A549 (cell line): ENCODE measurements around the gene PACS1. TPM values are rescaled to one million over a fixed set of nuclear protein-coding genes. Genes with fewer than 3 reads are reported as not detected.

Experiments
- ATAC-seq, 2 experiments: fragments of 200-7000 bp in 1 of 2; fragments of >200 bp in 1 of 2; cut with Nextera tagmentation in 1 of 2; cut with Tn5 transposase in 1 of 2; 3 replicates each; pipeline versions ENCODE4 v1.8.0 to v1.9.1; 2018 to 2020; ENCODE audit warnings: mild to moderate bottlenecking in 1 of 2, moderate library complexity in 1 of 2
- CTCF ChIA-PET: fragments of 300-600 bp; sonication (Branson Sonifier 250); formaldehyde crosslinking; extraction: SDS; loops from one replicate; lab custom pipeline; 2021; ENCODE audit warnings: antibody characterized with exemption, inconsistent platforms; lab: Yijun Ruan, JAX
- POLR2A ChIA-PET: fragments of 350-600 bp; formaldehyde crosslinking; extraction: SDS; loops from one replicate; lab custom pipeline; 2021; ENCODE audit warnings: antibody characterized with exemption, inconsistent platforms; lab: Yijun Ruan, JAX
- DNase-seq, 2 experiments: peaks; one replicate each; pipeline versions ENCODE4 v3.0.0 to v3.0.0-alpha.2; 2011 to 2016; ENCODE audit warnings: low read depth in 1 of 2, low spot score in 1 of 2
- FAIRE-seq: peaks from 2 replicates; lab custom pipeline; 2011; peaks lifted over from hg19 to GRCh38; lab: Jason Lieb, UNC
- H3K27ac ChIP-seq, 2 experiments: fragments of >200 bp; sonication (Bioruptor Twin); formaldehyde crosslinking; 3 replicates each; pipeline ENCODE4 v1.5.1; 2016 to 2017
- H3K4me1 ChIP-seq: fragments of >200 bp; sonication (Bioruptor Twin); formaldehyde crosslinking; 3 replicates; pipeline ENCODE4 v1.6.1; 2016
- H3K4me2 ChIP-seq: fragments of >200 bp; sonication (Bioruptor Twin); formaldehyde crosslinking; 3 replicates; pipeline ENCODE4 v1.6.1; 2016
- H3K4me3 ChIP-seq: fragments of >200 bp; sonication (Bioruptor Twin); formaldehyde crosslinking; 3 replicates; pipeline ENCODE4 v1.5.1; 2016
- H3K9me3 ChIP-seq: fragments of >200 bp; sonication (Bioruptor Twin); formaldehyde crosslinking; 3 replicates; pipeline ENCODE4 v1.6.1; 2016
- CBX8 ChIP-seq: fragments of 200-600 bp; sonication (generic); IDR thresholded peaks from 2 replicates; pipeline ENCODE4 v1.6.1; 2016
- CEBPB ChIP-seq, 2 experiments: fragments of >200 bp in 1 of 2; sonication (Bioruptor Twin) in 1 of 2; formaldehyde crosslinking in 1 of 2; IDR thresholded peaks; 2 replicates each; pipeline ENCODE4 v1.6.1; 2012 to 2016
- CHD2 ChIP-seq: fragments of 150-350 bp; IDR thresholded peaks from 2 replicates; pipeline ENCODE4 v1.6.1; 2014; ENCODE audit warnings: low read length; ENCODE audit not compliant: partially characterized antibody
- CHD4 ChIP-seq: fragments of 200-600 bp; sonication (generic); IDR thresholded peaks from 2 replicates; pipeline ENCODE4 v1.6.1; 2016; ENCODE audit warnings: antibody characterized with exemption, mild to moderate bottlenecking, borderline replicate concordance
- EHMT2 ChIP-seq: fragments of 200-600 bp; sonication (generic); IDR thresholded peaks from 2 replicates; pipeline ENCODE4 v1.6.1; 2016; ENCODE audit warnings: antibody characterized with exemption, low read depth, mild to moderate bottlenecking, moderate library complexity
- HDAC2 ChIP-seq: fragments of 200-600 bp; sonication (generic); IDR thresholded peaks from 2 replicates; pipeline ENCODE4 v1.6.1; 2016
- HEYL ChIP-seq: fragments of 250-450 bp; sonication (Bioruptor Pico); IDR thresholded peaks from 2 replicates; pipeline ENCODE4 v1.8.0; 2021; ENCODE audit warnings: mild to moderate bottlenecking, moderate library complexity
- HOXB5 ChIP-seq: fragments of 250-450 bp; sonication (Bioruptor Pico); IDR thresholded peaks from 2 replicates; pipeline ENCODE4 v1.5.0; 2020; ENCODE audit warnings: mild to moderate bottlenecking, moderate library complexity
- KDM1A ChIP-seq: fragments of 200-600 bp; sonication (generic); IDR thresholded peaks from 2 replicates; pipeline ENCODE4 v1.6.1; 2016; ENCODE audit warnings: low read depth, mild to moderate bottlenecking
- KDM5A ChIP-seq: fragments of 200-600 bp; sonication (generic); IDR thresholded peaks from 2 replicates; pipeline ENCODE4 v1.6.1; 2016; ENCODE audit warnings: antibody characterized with exemption, mild to moderate bottlenecking
- MAFK ChIP-seq: fragments of 450-650 bp; IDR thresholded peaks from 2 replicates; pipeline ENCODE4 v1.6.1; 2014; ENCODE audit not compliant: partially characterized antibody
- NFE2L2 ChIP-seq: fragments of 150-350 bp; conservative IDR thresholded peaks from 2 replicates; pipeline ENCODE4 v1.6.1; 2014; ENCODE audit warnings: low read length
- NPAS2 ChIP-seq: fragments of 250-450 bp; sonication (Bioruptor Pico); IDR thresholded peaks from 2 replicates; pipeline ENCODE4 v1.8.0; 2022; ENCODE audit warnings: mild to moderate bottlenecking, moderate library complexity, borderline replicate concordance
- PHF8 ChIP-seq: fragments of 200-600 bp; sonication (generic); IDR thresholded peaks from 2 replicates; pipeline ENCODE4 v1.6.1; 2016; ENCODE audit warnings: low read depth, mild to moderate bottlenecking, antibody characterized with exemption, moderate library complexity, borderline replicate concordance
- RARB ChIP-seq: fragments of 250-450 bp; sonication (Bioruptor Pico); IDR thresholded peaks from 2 replicates; pipeline ENCODE4 v1.8.0; 2021; ENCODE audit warnings: mild to moderate bottlenecking, moderate library complexity
- RFX5 ChIP-seq: fragments of 450-650 bp; IDR thresholded peaks from 2 replicates; pipeline ENCODE4 v1.7.1; 2014; ENCODE audit warnings: antibody characterized with exemption, mild to moderate bottlenecking, moderate library complexity
- RNF2 ChIP-seq: fragments of 200-600 bp; sonication (generic); IDR thresholded peaks from 2 replicates; pipeline ENCODE4 v1.6.1; 2016; ENCODE audit warnings: low read depth, mild to moderate bottlenecking, antibody characterized with exemption, moderate library complexity, borderline replicate concordance
- SMC3 ChIP-seq: fragments of >200 bp; sonication (Bioruptor Twin); formaldehyde crosslinking; IDR thresholded peaks from 3 replicates; pipeline ENCODE4 v1.6.1; 2018; ENCODE audit warnings: inconsistent platforms
- TFCP2L1 ChIP-seq: fragments of 250-450 bp; sonication (Bioruptor Pico); IDR thresholded peaks from 2 replicates; pipeline ENCODE4 v1.5.0; 2021; ENCODE audit warnings: mild to moderate bottlenecking
- ZNF302 ChIP-seq: fragments of 250-450 bp; sonication (Bioruptor Pico); IDR thresholded peaks from 2 replicates; pipeline ENCODE4 v1.9.0; 2021; ENCODE audit warnings: inconsistent platforms, mild to moderate bottlenecking, moderate library complexity
- WGBS: methylation state at CpG from one replicate; pipeline ENCODE4 v1.1.6; 2017; ENCODE audit errors: missing lambda C conversion rate; 5-methylcytosine and 5-hydroxymethylcytosine counted together
- polyA plus RNA-seq, 4 experiments: library from polyadenylated mRNA; depleted of rRNA in 3 of 4; stranded (reverse); fragments of >200 nt; fragmentation: RNase III in 1 of 4; extraction: RNeasy Plus Mini Kit Qiagen cat#74134 plus additional on column Dnase treatment in 1 of 4; gene quantifications; 2 replicates in 3 of 4; 3 replicates in 1 of 4; pipeline ENCODE4 v1.2.3, GENCODE V29; 2011 to 2017
- TF ChIP-seq, protein P1 (sequence below): fragments of 250-450 bp; sonication (Bioruptor Pico); IDR thresholded peaks from 2 replicates; pipeline ENCODE4 v1.5.0; 2020; ENCODE audit warnings: low read depth, mild to moderate bottlenecking, moderate library complexity
- TF ChIP-seq, protein P2 (sequence below): fragments of 250-450 bp; sonication (Bioruptor Pico); IDR thresholded peaks from 2 replicates; pipeline ENCODE4 v1.5.0; 2021; ENCODE audit warnings: mild to moderate bottlenecking, moderate library complexity, borderline replicate concordance
- TF ChIP-seq, protein P3 (sequence below): fragments of >200 bp; sonication (Bioruptor Twin); formaldehyde crosslinking; IDR thresholded peaks from 3 replicates; pipeline ENCODE4 v1.6.1; 2016
- TF ChIP-seq, protein P4 (sequence below): fragments of 200-600 bp; sonication (generic); IDR thresholded peaks from 2 replicates; pipeline ENCODE4 v1.6.1; 2016; ENCODE audit warnings: antibody characterized with exemption, mild to moderate bottlenecking, moderate library complexity
- TF ChIP-seq, protein P5 (sequence below): fragments of >200 bp; sonication (Bioruptor Twin); formaldehyde crosslinking; IDR thresholded peaks from 3 replicates; pipeline ENCODE4 v1.5.1; 2016

PACS1 gene
- polyA plus RNA-seq, 2 of the 4 experiments (the other 2 are of a cell fraction) = 48.2 to 59.1 TPM

DNA sequence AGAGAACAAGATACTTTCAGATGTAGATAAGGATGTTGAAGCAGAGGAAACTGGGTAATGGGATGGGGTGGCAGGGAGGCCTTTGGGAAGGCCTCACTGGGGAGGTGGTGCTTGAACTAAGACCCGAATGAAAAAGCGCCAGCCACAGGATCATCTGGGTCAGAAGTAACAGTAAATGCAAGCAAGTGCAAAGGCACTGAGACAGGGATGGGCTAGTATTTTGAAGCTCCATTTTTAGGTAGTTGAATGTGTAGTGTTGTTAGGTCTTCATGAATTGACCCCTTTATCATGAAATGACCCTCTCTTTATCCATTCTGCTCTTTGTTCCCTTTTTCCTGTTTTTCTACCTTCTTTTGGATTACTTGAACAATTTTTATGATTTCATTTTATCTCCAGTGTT is 6.2 kb upstream of the PACS1 start:
- WGBS = 98% methylated on average over 2 of the region's 2 CpGs
- FAIRE-seq = no peak
- TF ChIP-seq RFX5 = no peak
- TF ChIP-seq, protein P1, sequence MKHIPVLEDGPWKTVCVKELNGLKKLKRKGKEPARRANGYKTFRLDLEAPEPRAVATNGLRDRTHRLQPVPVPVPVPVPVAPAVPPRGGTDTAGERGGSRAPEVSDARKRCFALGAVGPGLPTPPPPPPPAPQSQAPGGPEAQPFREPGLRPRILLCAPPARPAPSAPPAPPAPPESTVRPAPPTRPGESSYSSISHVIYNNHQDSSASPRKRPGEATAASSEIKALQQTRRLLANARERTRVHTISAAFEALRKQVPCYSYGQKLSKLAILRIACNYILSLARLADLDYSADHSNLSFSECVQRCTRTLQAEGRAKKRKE (CRISPR knock-in tag) = no peak
- no peak for TF ChIP-seq EHMT2
- no peak for TF ChIP-seq CHD4
- no peak for TF ChIP-seq RNF2
- TF ChIP-seq KDM1A = no peak
- no peak for TF ChIP-seq HOXB5 (CRISPR knock-in tag)
- TF ChIP-seq, protein P2, sequence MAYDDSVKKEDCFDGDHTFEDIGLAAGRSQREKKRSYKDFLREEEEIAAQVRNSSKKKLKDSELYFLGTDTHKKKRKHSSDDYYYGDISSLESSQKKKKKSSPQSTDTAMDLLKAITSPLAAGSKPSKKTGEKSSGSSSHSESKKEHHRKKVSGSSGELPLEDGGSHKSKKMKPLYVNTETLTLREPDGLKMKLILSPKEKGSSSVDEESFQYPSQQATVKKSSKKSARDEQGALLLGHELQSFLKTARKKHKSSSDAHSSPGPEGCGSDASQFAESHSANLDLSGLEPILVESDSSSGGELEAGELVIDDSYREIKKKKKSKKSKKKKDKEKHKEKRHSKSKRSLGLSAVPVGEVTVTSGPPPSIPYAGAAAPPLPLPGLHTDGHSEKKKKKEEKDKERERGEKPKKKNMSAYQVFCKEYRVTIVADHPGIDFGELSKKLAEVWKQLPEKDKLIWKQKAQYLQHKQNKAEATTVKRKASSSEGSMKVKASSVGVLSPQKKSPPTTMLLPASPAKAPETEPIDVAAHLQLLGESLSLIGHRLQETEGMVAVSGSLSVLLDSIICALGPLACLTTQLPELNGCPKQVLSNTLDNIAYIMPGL (CRISPR knock-in tag) = no peak
- TF ChIP-seq MAFK = no peak
- no peak for TF ChIP-seq CBX8
- TF ChIP-seq CEBPB (IDR thresholded peaks at IDR 0.05) = no peak
- TF ChIP-seq HDAC2 = no peak
- TF ChIP-seq PHF8 = no peak
- TF ChIP-seq, protein P3, sequence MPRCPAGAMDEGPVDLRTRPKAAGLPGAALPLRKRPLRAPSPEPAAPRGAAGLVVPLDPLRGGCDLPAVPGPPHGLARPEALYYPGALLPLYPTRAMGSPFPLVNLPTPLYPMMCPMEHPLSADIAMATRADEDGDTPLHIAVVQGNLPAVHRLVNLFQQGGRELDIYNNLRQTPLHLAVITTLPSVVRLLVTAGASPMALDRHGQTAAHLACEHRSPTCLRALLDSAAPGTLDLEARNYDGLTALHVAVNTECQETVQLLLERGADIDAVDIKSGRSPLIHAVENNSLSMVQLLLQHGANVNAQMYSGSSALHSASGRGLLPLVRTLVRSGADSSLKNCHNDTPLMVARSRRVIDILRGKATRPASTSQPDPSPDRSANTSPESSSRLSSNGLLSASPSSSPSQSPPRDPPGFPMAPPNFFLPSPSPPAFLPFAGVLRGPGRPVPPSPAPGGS = no peak
- no peak for TF ChIP-seq KDM5A
- no peak for TF ChIP-seq RARB (CRISPR knock-in tag)
- Histone ChIP-seq H3K4me3 (no peak overlapping the region), H3K9me3 (0 out of 3 replicates have a peak, but pooled peaks cover 2% of the 10 kb centered on the region), H3K27ac (no peak overlapping the region), H3K4me2 (no peak overlapping the region), H3K4me1 (peaks cover 13% of the 10 kb centered on the region)
- no peak for ATAC-seq
- CTCF ChIA-PET = interaction anchor here (0.5 to 10.5 kb wide), 6 partner anchors 9 to 155 kb away, joined by 3 to 233 read pairs (median 4); partner anchors contain the start of genes GAL3ST3 and SF3B2
- no peak for DNase-seq
- POLR2A ChIA-PET = interaction anchor here (0.5 kb wide), 1 partner anchor 165 kb away, joined by 5 read pairs; no protein-coding TSS in a partner anchor

DNA sequence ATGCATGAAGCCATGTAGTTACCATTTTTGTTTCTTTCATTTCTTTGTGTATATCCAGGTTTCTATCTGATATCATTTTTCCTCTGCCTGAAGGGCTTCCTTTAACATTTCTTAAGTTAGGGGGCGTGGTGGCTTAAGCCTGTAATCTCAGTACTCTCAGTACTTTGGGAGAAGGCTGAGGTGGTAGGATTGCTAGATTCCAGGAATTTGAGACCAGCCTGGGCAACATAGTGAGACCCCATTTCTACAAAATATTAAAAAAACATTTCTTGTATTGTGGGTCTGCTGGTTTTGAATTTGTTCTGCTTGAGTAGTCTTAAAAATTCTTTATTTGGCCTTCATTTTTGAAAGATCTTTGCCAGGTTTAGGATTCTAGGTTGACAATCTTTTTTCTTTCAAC is 5.5 kb upstream of the PACS1 start:
- 93% methylated on average over 1 of the region's 1 CpG for WGBS
- FAIRE-seq (no peak), DNase-seq (no peak), ATAC-seq (no peak)
- H3K27ac ChIP-seq = no peak overlapping the region
- CTCF ChIA-PET = interaction anchor here (0.5 to 10.5 kb wide), 6 partner anchors 10 to 154 kb away, joined by 3 to 233 read pairs (median 4); partner anchors contain the start of genes GAL3ST3 and SF3B2
- POLR2A ChIA-PET = no interaction called here
- H3K4me3 ChIP-seq = no peak overlapping the region
- 0 out of 3 replicates have a peak, but pooled peaks cover 2% of the 10 kb centered on the region for H3K9me3 ChIP-seq
- H3K4me2 ChIP-seq = no peak overlapping the region
- peaks cover 20% of the 10 kb centered on the region for H3K4me1 ChIP-seq
- TF ChIP-seq CHD2 (no peak), NFE2L2 (no peak), ZNF302 (CRISPR knock-in tag) (no peak), EHMT2 (no peak), CEBPB (IDR thresholded peaks at IDR 0.05) (no peak), SMC3 (no peak), NPAS2 (CRISPR knock-in tag) (no peak), HEYL (CRISPR knock-in tag) (no peak), RFX5 (no peak), CHD4 (no peak), TFCP2L1 (no peak)
- TF ChIP-seq, protein P4, sequence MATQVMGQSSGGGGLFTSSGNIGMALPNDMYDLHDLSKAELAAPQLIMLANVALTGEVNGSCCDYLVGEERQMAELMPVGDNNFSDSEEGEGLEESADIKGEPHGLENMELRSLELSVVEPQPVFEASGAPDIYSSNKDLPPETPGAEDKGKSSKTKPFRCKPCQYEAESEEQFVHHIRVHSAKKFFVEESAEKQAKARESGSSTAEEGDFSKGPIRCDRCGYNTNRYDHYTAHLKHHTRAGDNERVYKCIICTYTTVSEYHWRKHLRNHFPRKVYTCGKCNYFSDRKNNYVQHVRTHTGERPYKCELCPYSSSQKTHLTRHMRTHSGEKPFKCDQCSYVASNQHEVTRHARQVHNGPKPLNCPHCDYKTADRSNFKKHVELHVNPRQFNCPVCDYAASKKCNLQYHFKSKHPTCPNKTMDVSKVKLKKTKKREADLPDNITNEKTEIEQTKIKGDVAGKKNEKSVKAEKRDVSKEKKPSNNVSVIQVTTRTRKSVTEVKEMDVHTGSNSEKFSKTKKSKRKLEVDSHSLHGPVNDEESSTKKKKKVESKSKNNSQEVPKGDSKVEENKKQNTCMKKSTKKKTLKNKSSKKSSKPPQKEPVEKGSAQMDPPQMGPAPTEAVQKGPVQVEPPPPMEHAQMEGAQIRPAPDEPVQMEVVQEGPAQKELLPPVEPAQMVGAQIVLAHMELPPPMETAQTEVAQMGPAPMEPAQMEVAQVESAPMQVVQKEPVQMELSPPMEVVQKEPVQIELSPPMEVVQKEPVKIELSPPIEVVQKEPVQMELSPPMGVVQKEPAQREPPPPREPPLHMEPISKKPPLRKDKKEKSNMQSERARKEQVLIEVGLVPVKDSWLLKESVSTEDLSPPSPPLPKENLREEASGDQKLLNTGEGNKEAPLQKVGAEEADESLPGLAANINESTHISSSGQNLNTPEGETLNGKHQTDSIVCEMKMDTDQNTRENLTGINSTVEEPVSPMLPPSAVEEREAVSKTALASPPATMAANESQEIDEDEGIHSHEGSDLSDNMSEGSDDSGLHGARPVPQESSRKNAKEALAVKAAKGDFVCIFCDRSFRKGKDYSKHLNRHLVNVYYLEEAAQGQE = no peak
- TF ChIP-seq, protein P2 (CRISPR knock-in tag) = no peak
- TF ChIP-seq, protein P5, sequence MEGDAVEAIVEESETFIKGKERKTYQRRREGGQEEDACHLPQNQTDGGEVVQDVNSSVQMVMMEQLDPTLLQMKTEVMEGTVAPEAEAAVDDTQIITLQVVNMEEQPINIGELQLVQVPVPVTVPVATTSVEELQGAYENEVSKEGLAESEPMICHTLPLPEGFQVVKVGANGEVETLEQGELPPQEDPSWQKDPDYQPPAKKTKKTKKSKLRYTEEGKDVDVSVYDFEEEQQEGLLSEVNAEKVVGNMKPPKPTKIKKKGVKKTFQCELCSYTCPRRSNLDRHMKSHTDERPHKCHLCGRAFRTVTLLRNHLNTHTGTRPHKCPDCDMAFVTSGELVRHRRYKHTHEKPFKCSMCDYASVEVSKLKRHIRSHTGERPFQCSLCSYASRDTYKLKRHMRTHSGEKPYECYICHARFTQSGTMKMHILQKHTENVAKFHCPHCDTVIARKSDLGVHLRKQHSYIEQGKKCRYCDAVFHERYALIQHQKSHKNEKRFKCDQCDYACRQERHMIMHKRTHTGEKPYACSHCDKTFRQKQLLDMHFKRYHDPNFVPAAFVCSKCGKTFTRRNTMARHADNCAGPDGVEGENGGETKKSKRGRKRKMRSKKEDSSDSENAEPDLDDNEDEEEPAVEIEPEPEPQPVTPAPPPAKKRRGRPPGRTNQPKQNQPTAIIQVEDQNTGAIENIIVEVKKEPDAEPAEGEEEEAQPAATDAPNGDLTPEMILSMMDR = no peak
